ENCODE measurements around the gene CDHR5. TPM values are rescaled to one million over a fixed set of nuclear protein-coding genes. Genes with fewer than 3 reads are reported as not detected.

The CDHR5 gene
- total RNA-seq, 1 donor = not detected

DNA sequence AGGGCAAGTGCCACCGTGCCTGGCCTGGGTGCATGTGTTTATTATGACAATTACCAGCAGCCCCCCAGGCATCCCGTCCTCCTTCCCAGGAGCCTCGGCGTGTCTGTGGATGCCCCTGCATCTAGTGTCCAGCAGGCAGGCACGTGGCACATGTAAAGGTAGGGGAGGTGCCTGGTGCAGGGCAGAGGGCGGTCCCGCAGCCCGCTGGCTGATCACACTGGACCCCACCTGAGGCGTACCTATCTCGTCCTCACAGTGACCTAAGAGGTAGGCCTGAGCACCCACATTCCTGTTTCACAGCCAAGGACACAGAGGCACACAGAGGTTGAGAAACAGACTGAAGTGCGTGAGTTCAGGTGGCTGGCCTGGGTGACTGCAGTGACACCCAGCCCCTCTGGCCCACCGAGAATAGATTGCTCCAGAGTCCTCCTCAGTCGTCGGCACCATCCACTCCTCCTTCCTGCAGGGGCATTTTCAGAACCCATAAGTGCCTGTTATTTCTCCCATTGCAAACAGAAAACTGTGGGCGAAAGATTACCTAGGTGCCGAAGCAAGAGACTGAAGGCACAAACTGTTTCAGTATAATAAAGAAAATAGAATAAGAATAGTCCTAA is 51.5 kb downstream of the CDHR5 start:
- no peak overlapping the region for H3K4me3 ChIP-seq (ENCODE audit: low read depth, low read length)
- no peak for DNase-seq (ENCODE audit: low read depth)
- TF ChIP-seq, protein P1, sequence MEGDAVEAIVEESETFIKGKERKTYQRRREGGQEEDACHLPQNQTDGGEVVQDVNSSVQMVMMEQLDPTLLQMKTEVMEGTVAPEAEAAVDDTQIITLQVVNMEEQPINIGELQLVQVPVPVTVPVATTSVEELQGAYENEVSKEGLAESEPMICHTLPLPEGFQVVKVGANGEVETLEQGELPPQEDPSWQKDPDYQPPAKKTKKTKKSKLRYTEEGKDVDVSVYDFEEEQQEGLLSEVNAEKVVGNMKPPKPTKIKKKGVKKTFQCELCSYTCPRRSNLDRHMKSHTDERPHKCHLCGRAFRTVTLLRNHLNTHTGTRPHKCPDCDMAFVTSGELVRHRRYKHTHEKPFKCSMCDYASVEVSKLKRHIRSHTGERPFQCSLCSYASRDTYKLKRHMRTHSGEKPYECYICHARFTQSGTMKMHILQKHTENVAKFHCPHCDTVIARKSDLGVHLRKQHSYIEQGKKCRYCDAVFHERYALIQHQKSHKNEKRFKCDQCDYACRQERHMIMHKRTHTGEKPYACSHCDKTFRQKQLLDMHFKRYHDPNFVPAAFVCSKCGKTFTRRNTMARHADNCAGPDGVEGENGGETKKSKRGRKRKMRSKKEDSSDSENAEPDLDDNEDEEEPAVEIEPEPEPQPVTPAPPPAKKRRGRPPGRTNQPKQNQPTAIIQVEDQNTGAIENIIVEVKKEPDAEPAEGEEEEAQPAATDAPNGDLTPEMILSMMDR (IDR thresholded peaks at IDR 0.05; ENCODE audit: insufficient read depth, low read length) = no peak

DNA sequence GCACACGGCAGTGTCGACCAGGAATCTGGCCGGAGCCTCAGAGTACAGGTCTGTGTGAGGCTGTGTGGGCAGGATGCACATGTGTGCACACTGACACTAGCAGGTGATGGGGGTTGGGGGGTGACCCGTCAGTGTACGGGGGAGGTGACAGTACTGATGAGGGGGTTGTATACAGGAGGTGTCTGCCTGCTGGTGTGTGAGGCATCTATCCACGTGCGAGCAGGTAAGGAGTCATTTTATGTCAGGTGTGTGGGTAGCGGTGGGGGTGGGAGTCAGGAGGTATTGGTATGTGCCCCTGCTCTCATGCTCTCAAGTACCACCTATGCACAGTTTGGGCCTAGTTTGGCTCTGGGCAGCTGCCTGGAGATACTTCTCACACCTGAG is 53.0 kb downstream of the CDHR5 start:
- TF ChIP-seq, protein P1 (IDR thresholded peaks at IDR 0.05; ENCODE audit: insufficient read depth, low read length) = no peak
- DNase-seq (ENCODE audit: low read depth) = no peak

DNA sequence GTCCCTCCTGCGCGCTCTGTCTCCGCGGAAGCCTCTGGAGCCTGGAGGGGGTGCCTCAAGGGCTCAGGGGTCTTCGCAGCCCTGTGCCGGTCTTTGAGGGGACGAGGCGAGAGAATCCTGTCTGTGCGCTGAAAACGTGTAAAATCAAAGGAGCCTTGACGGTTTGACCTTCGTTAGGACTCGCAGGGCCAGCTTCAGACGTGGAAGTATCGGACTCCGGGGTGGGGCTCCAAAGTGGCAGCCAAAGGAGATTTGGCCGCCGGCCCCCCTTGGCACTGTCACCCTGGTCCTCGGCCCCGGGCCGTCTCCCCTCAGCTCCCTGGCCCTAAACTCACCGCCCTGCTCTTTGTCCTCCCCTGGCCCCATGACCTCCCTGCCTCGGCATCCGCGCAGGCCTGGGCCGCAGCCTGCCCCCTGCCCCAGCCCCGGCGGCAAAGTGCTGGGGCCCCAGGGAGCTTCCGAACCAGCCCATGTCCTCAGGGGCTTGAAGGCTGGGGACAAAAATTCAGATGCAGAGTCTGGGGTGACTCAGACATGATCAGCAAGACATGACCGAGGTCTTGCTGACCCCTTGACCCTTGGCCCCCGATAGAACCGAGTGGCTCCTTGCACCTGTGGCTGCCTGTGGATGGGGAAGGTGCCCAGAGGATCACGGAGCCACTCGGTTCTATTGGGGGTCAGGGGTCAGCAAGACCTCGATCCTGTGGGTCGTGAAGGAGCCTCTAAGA is 55.4 kb downstream of the CDHR5 start:
- peak overlapping the region; percentile 66 for H3K4me3 ChIP-seq (ENCODE audit: low read depth, low read length)
- TF ChIP-seq, protein P1 (IDR thresholded peaks at IDR 0.05; ENCODE audit: insufficient read depth, low read length) = no peak
- no peak for DNase-seq (ENCODE audit: low read depth)

More for the DNA sequence above, 53.0 kb downstream of the CDHR5 start:
- no peak overlapping the region for H3K4me3 ChIP-seq (ENCODE audit: low read depth, low read length)

DNA sequence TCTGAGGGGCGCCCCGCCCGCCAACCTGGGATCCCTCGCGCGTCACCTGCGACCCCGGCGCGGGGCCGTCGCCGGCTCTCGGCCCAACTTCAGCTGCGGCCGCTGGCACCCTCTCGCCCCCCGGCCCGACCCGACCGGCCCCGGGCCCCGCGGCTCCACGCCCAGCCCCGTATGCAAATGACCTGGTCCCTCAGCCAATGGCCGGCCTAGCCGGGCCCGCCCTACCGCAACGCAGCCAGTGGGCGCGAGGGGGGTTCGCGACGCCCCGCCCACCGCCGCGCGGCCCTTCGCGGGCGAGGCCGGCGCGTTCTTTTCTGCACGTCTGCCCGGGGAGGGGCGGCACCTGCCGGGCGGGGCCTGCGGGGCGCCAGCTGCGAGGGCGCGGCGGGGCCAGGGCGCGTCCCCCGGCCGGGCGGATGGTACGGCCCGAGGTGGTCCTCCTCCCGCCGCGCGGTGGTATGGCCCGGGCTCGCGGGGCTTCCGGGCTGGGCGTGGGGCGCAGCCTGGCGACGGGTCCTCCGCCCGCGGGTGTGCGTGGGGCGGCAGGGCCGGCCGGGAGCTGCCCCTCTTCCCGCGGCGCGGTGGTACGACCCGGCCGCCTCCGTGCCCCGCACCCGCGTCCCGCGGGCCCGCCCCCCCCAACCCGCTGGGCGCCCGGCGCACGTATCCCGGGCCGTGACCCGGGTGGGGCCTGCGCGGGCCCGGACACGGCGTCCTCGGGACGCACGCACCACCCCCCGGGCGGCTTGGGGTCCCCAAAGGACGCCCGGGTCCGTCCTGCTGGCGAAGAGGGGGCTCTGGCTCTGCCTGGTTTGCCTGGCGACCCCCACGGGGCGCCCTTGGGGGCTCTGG is 56.2 kb downstream of the CDHR5 start:
- DNase-seq (ENCODE audit: low read depth) = peak; percentile 83
- H3K4me3 ChIP-seq (ENCODE audit: low read depth, low read length) = peak overlapping the region; percentile 72
- TF ChIP-seq, protein P1 (IDR thresholded peaks at IDR 0.05; ENCODE audit: insufficient read depth, low read length) = no peak

- peak overlapping the region; percentile 72 for H3K4me3 ChIP-seq (ENCODE audit: low read depth, low read length)
- DNase-seq (ENCODE audit: low read depth) = no peak
- TF ChIP-seq, protein P1 (IDR thresholded peaks at IDR 0.05; ENCODE audit: insufficient read depth, low read length) = no peak
Measured at GRCh38 chr11:567629-568292, 57.0 kb downstream of the CDHR5 start.

DNA sequence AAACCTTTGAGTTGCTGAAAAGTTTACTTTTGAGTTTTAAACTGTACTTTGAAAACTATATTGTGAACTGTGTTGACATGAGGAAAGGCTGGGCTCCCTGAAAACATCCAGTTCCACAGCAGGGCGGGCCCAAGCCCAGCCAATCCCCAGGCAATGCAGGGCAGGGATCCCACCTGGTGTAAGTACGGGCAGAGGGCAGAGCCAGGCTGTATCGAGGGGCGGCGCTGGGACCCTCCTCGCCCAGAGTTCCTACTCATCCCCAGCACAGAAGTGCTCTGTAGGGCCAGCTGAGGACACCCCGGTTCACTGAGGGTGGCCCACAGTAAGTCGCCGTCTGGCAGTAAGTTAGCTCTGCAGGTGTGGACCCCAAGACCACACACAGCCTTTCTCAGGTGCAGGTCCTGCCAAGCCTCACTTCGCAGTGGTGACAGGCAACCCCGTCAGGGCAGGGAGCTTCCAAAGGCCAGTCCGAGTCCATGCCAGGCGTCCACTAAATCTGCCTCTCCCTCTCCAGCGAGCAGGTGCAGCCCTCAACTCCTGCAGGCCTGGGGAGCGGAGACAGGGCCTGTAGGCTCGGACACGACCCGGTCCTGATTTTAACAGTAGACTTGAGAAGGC is 57.6 kb downstream of the CDHR5 start:
- H3K4me3 ChIP-seq (ENCODE audit: low read depth, low read length) = peak overlapping the region; percentile 72
- DNase-seq (ENCODE audit: low read depth) = no peak

More for the DNA sequence above, 57.6 kb downstream of the CDHR5 start:
- TF ChIP-seq, protein P1 (IDR thresholded peaks at IDR 0.05; ENCODE audit: insufficient read depth, low read length) = no peak
